Endothelial cell of umbilical vein (primary cell): ENCODE measurements around the gene ATG7. TPM values are rescaled to one million over a fixed set of nuclear protein-coding genes. Genes with fewer than 3 reads are reported as not detected.

Experiments
- BruUV-seq: library from RNA; stranded (reverse); fragments of 400-500 nt; replicated peaks from 2 replicates; lab custom pipeline; 2021; lab: Mats Ljungman, UMichigan
- CTCF ChIA-PET: fragments of 300-600, 350-600 bp; sonication (Branson Sonifier 250); formaldehyde crosslinking; loops from one replicate; lab custom pipeline; 2021; ENCODE audit warnings: antibody characterized with exemption, inconsistent platforms; lab: Charles Lee
- POLR2A ChIA-PET: fragments of 300-600, 350-600 bp; sonication (Branson Sonifier 250); formaldehyde crosslinking; loops from one replicate; lab custom pipeline; 2021; ENCODE audit warnings: antibody characterized with exemption, inconsistent platforms; lab: Charles Lee
- DNase-seq: peaks from one replicate; pipeline ENCODE4 v3.0.0-alpha.2; 2011; ENCODE audit warnings: low read depth, low spot score
- FAIRE-seq: peaks from 2 replicates; lab custom pipeline; 2011; peaks lifted over from hg19 to GRCh38; lab: Jason Lieb, UNC
- H2AFZ ChIP-seq: 2 replicates; pipeline ENCODE4 v1.6.0; 2012; ENCODE audit warnings: low read depth, low read length, control low read depth, inconsistent platforms
- H3K27ac ChIP-seq: 2 replicates; pipeline ENCODE4 v1.5.1; 2011; ENCODE audit warnings: low read depth, mild to moderate bottlenecking, control low read depth, low read length, moderate library complexity; ENCODE audit not compliant: insufficient read depth
- H3K27me3 ChIP-seq, 2 experiments: 2 replicates each; pipeline versions ENCODE4 v1.6.0 to v1.6.1; 2011; ENCODE audit warnings: low read length in 2 of 2, mixed read lengths in 1 of 2; ENCODE audit not compliant: control insufficient read depth in 2 of 2, insufficient read depth in 2 of 2
- H3K36me3 ChIP-seq, 2 experiments: 2 replicates in 1 of 2; 3 replicates in 1 of 2; pipeline ENCODE4 v1.5.1; 2011; ENCODE audit warnings: low read length in 2 of 2, mild to moderate bottlenecking in 1 of 2, moderate library complexity in 1 of 2; ENCODE audit not compliant: control insufficient read depth in 2 of 2, insufficient read depth in 2 of 2; ENCODE audit errors: extremely low read depth in 1 of 2
- H3K4me1 ChIP-seq: 3 replicates; pipeline ENCODE4 v1.5.1; 2011; ENCODE audit warnings: mild to moderate bottlenecking, low read length; ENCODE audit not compliant: control insufficient read depth, insufficient read depth; ENCODE audit errors: extremely low read depth
- H3K4me2 ChIP-seq: 2 replicates; pipeline ENCODE4 v1.6.1; 2011; ENCODE audit warnings: low read length, control low read depth, mixed read lengths; ENCODE audit not compliant: insufficient read depth
- H3K4me3 ChIP-seq, 3 experiments: fragments of 200-600 bp in 1 of 3; sonication (generic), shearing (Covaris generic) in 1 of 3; replicated peaks in 1 of 3; 2 replicates each; pipeline ENCODE4 v1.5.1; 2011 to 2016; ENCODE audit warnings: control low read depth in 3 of 3, low read length in 3 of 3, mild to moderate bottlenecking in 2 of 3, inconsistent platforms in 1 of 3, low read depth in 1 of 3, moderate library complexity in 1 of 3; ENCODE audit not compliant: insufficient read depth in 1 of 3
- H3K79me2 ChIP-seq: 2 replicates; pipeline ENCODE4 v1.6.0; 2012; ENCODE audit warnings: low read length, inconsistent platforms; ENCODE audit not compliant: control insufficient read depth, insufficient read depth
- H3K9ac ChIP-seq: replicated peaks from 2 replicates; pipeline ENCODE3; 2011; ENCODE audit warnings: low read length, control low read depth; ENCODE audit not compliant: insufficient read depth; ENCODE audit errors: extremely low read depth
- H3K9me1 ChIP-seq: replicated peaks from 3 replicates; pipeline ENCODE4 v1.6.0; 2011; ENCODE audit warnings: mild to moderate bottlenecking, low read length; ENCODE audit not compliant: control insufficient read depth, insufficient read depth; ENCODE audit errors: extremely low read depth
- H3K9me3 ChIP-seq: replicated peaks from 2 replicates; pipeline ENCODE4 v1.5.1; 2012; ENCODE audit warnings: low read length, inconsistent platforms; ENCODE audit not compliant: control insufficient read depth, insufficient read depth
- H4K20me1 ChIP-seq: replicated peaks from 2 replicates; pipeline ENCODE3; 2011; ENCODE audit warnings: mild to moderate bottlenecking, low read length; ENCODE audit not compliant: control insufficient read depth, insufficient read depth; ENCODE audit errors: extremely low read depth
- CTCF ChIP-seq, 2 donors: IDR thresholded peaks; 1 replicate in 1 of 2; 2 replicates in 1 of 2; pipeline ENCODE4 v1.5.1; 2011; ENCODE audit warnings: low read length in 2 of 2, mild to moderate bottlenecking in 2 of 2, moderate library complexity in 2 of 2, control low read depth in 1 of 2, inconsistent platforms in 1 of 2, low read depth in 1 of 2; ENCODE audit not compliant: insufficient read depth in 1 of 2; ENCODE audit errors: extremely low read depth in 1 of 2
- EZH2 ChIP-seq: IDR thresholded peaks from 2 replicates; pipeline ENCODE4 v1.6.1; 2012; ENCODE audit warnings: borderline replicate concordance, low read depth, mild to moderate bottlenecking, moderate library complexity, low read length, inconsistent platforms; ENCODE audit not compliant: severe bottlenecking
- FOS ChIP-seq: IDR thresholded peaks from 2 replicates; pipeline ENCODE4 v1.6.1; 2011; ENCODE audit warnings: mild to moderate bottlenecking, low read length, moderate library complexity, borderline replicate concordance; ENCODE audit not compliant: insufficient read depth
- GATA2 ChIP-seq: IDR thresholded peaks from 2 replicates; pipeline ENCODE4 v1.7.0; 2011; ENCODE audit warnings: low read depth, mild to moderate bottlenecking, moderate library complexity, mixed read lengths, low read length; ENCODE audit not compliant: insufficient read length, insufficient read depth
- JUN ChIP-seq: IDR thresholded peaks from 2 replicates; pipeline ENCODE4 v1.6.1; 2011; ENCODE audit warnings: borderline replicate concordance, low read depth; ENCODE audit not compliant: insufficient read length, insufficient read depth
- MAX ChIP-seq: IDR thresholded peaks from 2 replicates; pipeline ENCODE4 v1.6.1; 2011; ENCODE audit not compliant: insufficient read depth, insufficient read length
- MYC ChIP-seq: IDR thresholded peaks from one replicate; pipeline ENCODE4 v1.6.1; 2011; ENCODE audit warnings: mild to moderate bottlenecking, low read depth, low read length
- POLR2A ChIP-seq: IDR thresholded peaks from 2 replicates; pipeline ENCODE4 v1.6.1; 2012; ENCODE audit warnings: low read depth, mild to moderate bottlenecking, control low read depth, low read length
- POLR2AphosphoS5 ChIP-seq: IDR thresholded peaks from 2 replicates; pipeline ENCODE4 v1.6.1; 2012; ENCODE audit warnings: low read depth, mild to moderate bottlenecking, control low read depth, low read length, moderate library complexity; ENCODE audit not compliant: insufficient read depth
- dilution Hi-C: fragments of 300-500 bp; cut with MboI; formaldehyde crosslinking; loops from one replicate; pipeline ENCODE4 v1.15.0; 2019; ENCODE audit warnings: low sequenced_read_pairs; ENCODE audit not compliant: extremely low pct_ligation_motif_present
- intact Hi-C: fragments of 100-400 bp; cut with micrococcal nuclease; formaldehyde crosslinking; loops from one replicate; pipeline ENCODE4 v1.10.0; 2022
- polyA plus RNA-seq, 4 experiments: library from polyadenylated mRNA; depleted of rRNA in 3 of 4; stranded (reverse) in 3 of 4; unstranded in 1 of 4; fragments of >200 nt; gene quantifications; 2 replicates each; pipeline versions ENCODE4 v1.2.1 to v1.2.3, GENCODE V29; 2011 to 2012; ENCODE audit warnings: missing spikeins in 1 of 4
- total RNA-seq: library from RNA; stranded (reverse); gene quantifications from 2 replicates; pipeline ENCODE4 v1.2.3, GENCODE V29; 2021

Gene ATG7
- total and polyA plus RNA-seq, 2 donors (not counting 3 experiments of a cell fraction or from before 2014, with no cell fraction given): 30.8 to 48.3 TPM

- TF ChIP-seq FOS (no peak), POLR2A (no peak), CTCF (IDR thresholded peaks at IDR 0.05; ENCODE audit: extremely low read depth in 1 of 2, insufficient read depth in 1 of 2, low read depth in 1 of 2, low read length in 2 of 2) (no peak), EZH2 (no peak), GATA2 (no peak), MAX (no peak), MYC (no peak), POLR2AphosphoS5 (no peak), JUN (no peak)
- H4K20me1 ChIP-seq: no peaks in the 10 kb centered on the region
- ChIA-PET POLR2A (no interaction called here), CTCF (interaction anchor here (1.3 to 6.5 kb wide), 3 partner anchors 150 to 270 kb away, joined by 3 to 189 read pairs (median 4); no protein-coding TSS in a partner anchor)
- H3K9me3 ChIP-seq: no peaks in the 10 kb centered on the region
- H3K9ac ChIP-seq: no peak overlapping the region
- H3K4me3 ChIP-seq: no peak overlapping the region
- no TSS peak for BruUV-seq
- intact Hi-C loops: no loop called here
- H3K4me2 ChIP-seq: no peak overlapping the region
- H2AFZ ChIP-seq: no peak overlapping the region
- H3K36me3 ChIP-seq: no peaks in the 10 kb centered on the region
- dilution Hi-C loops: no loop called here
- peaks cover 38% of the 10 kb centered on the region for H3K4me1 ChIP-seq
- H3K9me1 ChIP-seq: no peaks in the 10 kb centered on the region
- no peak overlapping the region for H3K27ac ChIP-seq
- no peaks in the 10 kb centered on the region for H3K79me2 ChIP-seq
- no peaks in the 10 kb centered on the region for H3K27me3 ChIP-seq
- DNase-seq: no peak
- no peak for FAIRE-seq
Measured at GRCh38 chr3:11382146-11382745, 110.0 kb downstream of the ATG7 start.
